VCaP (cell line): ENCODE results near the gene EREG.
"Not testable (repeated sequence)": the region's sequence is repeated elsewhere in the genome, so short reads cannot be mapped to it uniquely, and the experiment has no call there.

Source experiments
- H3K27ac ChIP-seq: fragments of 450-650 bp; 2 replicates; pipeline ENCODE4 v1.5.1; 2017
- TF ChIP-seq, protein P1 (sequence below): fragments of 450-650 bp; conservative IDR thresholded peaks from 2 replicates; pipeline ENCODE4 v1.5.1; 2017; ENCODE audit warnings: mild to moderate bottlenecking, moderate library complexity

Gene EREG

GRCh38 chr4:74330295-74330750, 34.6 kb upstream of the EREG start:
- H3K27ac ChIP-seq, result no peak overlapping the region
- TF ChIP-seq, protein P1, sequence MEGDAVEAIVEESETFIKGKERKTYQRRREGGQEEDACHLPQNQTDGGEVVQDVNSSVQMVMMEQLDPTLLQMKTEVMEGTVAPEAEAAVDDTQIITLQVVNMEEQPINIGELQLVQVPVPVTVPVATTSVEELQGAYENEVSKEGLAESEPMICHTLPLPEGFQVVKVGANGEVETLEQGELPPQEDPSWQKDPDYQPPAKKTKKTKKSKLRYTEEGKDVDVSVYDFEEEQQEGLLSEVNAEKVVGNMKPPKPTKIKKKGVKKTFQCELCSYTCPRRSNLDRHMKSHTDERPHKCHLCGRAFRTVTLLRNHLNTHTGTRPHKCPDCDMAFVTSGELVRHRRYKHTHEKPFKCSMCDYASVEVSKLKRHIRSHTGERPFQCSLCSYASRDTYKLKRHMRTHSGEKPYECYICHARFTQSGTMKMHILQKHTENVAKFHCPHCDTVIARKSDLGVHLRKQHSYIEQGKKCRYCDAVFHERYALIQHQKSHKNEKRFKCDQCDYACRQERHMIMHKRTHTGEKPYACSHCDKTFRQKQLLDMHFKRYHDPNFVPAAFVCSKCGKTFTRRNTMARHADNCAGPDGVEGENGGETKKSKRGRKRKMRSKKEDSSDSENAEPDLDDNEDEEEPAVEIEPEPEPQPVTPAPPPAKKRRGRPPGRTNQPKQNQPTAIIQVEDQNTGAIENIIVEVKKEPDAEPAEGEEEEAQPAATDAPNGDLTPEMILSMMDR, result no peak

DNA sequence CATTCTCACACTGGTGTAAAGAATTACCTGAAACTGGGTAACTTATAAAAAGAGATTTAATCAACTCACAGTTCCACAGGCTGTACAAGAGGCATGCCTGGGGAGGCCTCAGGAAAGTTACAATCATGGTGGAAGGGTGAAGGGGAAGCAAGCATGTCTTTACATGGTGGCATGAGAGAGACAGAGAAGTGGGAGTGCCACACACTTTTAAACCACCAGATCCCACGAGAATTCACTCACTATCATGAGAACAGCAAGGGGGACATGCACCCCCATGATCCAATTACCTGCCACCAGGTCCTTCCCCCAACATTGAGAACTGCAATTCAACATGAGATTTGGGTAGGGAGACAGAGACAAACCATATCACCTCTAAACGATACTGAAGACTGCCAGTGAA, 33.7 kb upstream of the EREG start:
- TF ChIP-seq, protein P1, result no peak
- no peak overlapping the region for H3K27ac ChIP-seq

DNA sequence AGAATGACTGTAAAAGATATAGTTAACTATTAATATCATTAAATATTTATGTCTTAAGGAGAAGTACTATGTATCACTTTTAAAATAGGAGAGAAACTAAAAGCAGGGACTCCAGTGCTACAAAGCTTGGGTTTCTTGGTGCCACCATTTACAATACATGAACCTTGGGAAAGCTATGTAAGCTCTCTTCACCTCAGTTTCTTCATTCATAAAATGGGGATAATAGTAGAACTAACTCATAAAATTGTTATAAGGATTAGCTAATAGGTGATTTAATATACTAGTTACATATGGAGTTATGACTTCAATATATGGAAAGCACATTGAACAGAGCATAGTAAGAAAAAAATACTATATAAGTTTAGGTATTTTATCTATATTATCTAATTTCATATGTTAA, 33.0 kb upstream of the EREG start:
- TF ChIP-seq, protein P1, result no peak
- H3K27ac ChIP-seq, result no peak overlapping the region

GRCh38 chr4:74334636-74335035, 30.3 kb upstream of the EREG start:
- no peak overlapping the region for H3K27ac ChIP-seq
- TF ChIP-seq, protein P1, result no peak

DNA sequence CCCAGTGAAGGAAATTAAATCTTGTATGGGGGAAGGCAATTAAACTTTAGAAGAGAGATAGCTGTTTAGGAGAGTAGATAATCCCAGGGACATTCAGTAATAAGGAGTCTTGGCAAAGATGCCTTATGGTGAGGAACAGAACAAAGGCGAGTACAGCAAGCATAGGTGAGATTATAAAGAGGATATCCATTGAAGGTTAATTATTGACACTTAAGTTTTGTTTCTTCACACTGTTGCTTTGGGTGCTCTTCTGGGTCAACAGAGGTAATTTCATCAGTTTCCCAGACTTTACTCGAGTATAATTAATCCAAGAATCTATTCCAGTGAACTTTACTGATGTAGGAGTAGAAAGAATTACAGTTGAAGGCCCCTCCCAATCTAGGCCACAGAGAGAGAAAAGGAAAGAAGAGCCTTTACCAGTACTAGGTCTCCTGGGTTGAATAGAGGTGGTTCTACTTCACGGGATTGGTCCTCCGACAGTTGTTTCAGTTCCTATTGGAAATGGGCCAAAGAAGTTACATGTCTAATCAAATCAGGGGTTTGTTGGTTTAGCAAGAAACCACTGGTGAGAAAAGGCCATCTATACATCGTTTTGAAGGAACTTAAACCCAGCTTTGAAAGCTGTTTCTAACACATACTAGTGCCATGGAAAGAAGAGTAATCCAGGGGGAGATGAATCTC, 29.5 kb upstream of the EREG start:
- TF ChIP-seq, protein P1, result no peak

GRCh38 chr4:74338792-74339333, 26.1 kb upstream of the EREG start:
- TF ChIP-seq, protein P1, result no peak

More for the DNA sequence above, 29.5 kb upstream of the EREG start:
- no peak overlapping the region for H3K27ac ChIP-seq

GRCh38 chr4:74339501-74339900, 25.4 kb upstream of the EREG start:
- TF ChIP-seq, protein P1, result no peak
- no peak overlapping the region for H3K27ac ChIP-seq

More at GRCh38 chr4:74338792-74339333, 26.1 kb upstream of the EREG start:
- no peak overlapping the region for H3K27ac ChIP-seq

GRCh38 chr4:74340421-74340820, 24.5 kb upstream of the EREG start:
- H3K27ac ChIP-seq, result not testable (repeated sequence)
